H9 (cell line): ENCODE results near the gene ADGRD1. TPM values are rescaled to one million over a fixed set of nuclear protein-coding genes. Genes with fewer than 3 reads are reported as not detected.

Experiments
- DNase-seq: peaks from one replicate; pipeline ENCODE4 v3.0.0-alpha.2; 2017
- H2AFZ ChIP-seq: one replicate; pipeline ENCODE4 v1.6.1; 2013; ENCODE audit warnings: mild to moderate bottlenecking, low read length, control low read depth, moderate library complexity
- H2AK5ac ChIP-seq: 2 replicates; pipeline ENCODE4 v1.6.1; 2013; ENCODE audit warnings: low read length, control low read depth, mixed read lengths; ENCODE audit not compliant: insufficient read length
- H2BK120ac ChIP-seq: one replicate; pipeline ENCODE4 v1.6.1; 2013; ENCODE audit warnings: low read depth, mild to moderate bottlenecking, low read length, control low read depth, inconsistent platforms; ENCODE audit not compliant: poor library complexity, severe bottlenecking
- H2BK12ac ChIP-seq: 2 replicates; pipeline ENCODE4 v1.6.1; 2013; ENCODE audit warnings: low read length, control low read depth, mixed read lengths, low read depth; ENCODE audit not compliant: insufficient read length
- H2BK15ac ChIP-seq: 2 replicates; pipeline ENCODE4 v1.6.1; 2013; ENCODE audit warnings: low read depth, low read length, control low read depth
- H2BK20ac ChIP-seq: one replicate; pipeline ENCODE4 v1.6.1; 2013; ENCODE audit warnings: low read depth, mild to moderate bottlenecking, low read length, control low read depth, inconsistent platforms; ENCODE audit not compliant: poor library complexity, severe bottlenecking
- H2BK5ac ChIP-seq: 2 replicates; pipeline ENCODE4 v1.6.1; 2013; ENCODE audit warnings: low read length, control low read depth, mixed read lengths; ENCODE audit not compliant: insufficient read length
- H3K14ac ChIP-seq: 2 replicates; pipeline ENCODE4 v1.6.1; 2013; ENCODE audit warnings: low read length, control low read depth; ENCODE audit not compliant: insufficient read depth
- H3K18ac ChIP-seq: 2 replicates; pipeline ENCODE4 v1.6.1; 2013; ENCODE audit warnings: low read depth, mild to moderate bottlenecking, mixed read lengths, low read length, control low read depth; ENCODE audit not compliant: insufficient read length
- H3K23ac ChIP-seq: 2 replicates; pipeline ENCODE4 v1.6.1; 2013; ENCODE audit warnings: low read length, control low read depth, mixed read lengths, low read depth; ENCODE audit not compliant: insufficient read length
- H3K23me2 ChIP-seq: 2 replicates; pipeline ENCODE4 v1.6.1; 2013; ENCODE audit warnings: low read depth, mild to moderate bottlenecking, mixed read lengths, low read length, control low read depth; ENCODE audit not compliant: insufficient read length, poor library complexity, severe bottlenecking
- H3K27ac ChIP-seq: 2 replicates; pipeline ENCODE4 v1.5.1; 2013; ENCODE audit warnings: low read length, control low read depth, mixed read lengths, low read depth; ENCODE audit not compliant: insufficient read length
- H3K27me3 ChIP-seq: 2 replicates; pipeline ENCODE4 v1.6.1; 2013; ENCODE audit warnings: low read length, control low read depth, inconsistent platforms; ENCODE audit not compliant: insufficient read depth
- H3K4ac ChIP-seq: 2 replicates; pipeline ENCODE4 v1.6.1; 2013; ENCODE audit warnings: low read depth, mild to moderate bottlenecking, control low read depth, inconsistent platforms, low read length, moderate library complexity
- H3K4me1 ChIP-seq: 2 replicates; pipeline ENCODE4 v1.6.1; 2013; ENCODE audit warnings: low read length, control low read depth, inconsistent platforms; ENCODE audit not compliant: insufficient read depth
- H3K4me2 ChIP-seq: 2 replicates; pipeline ENCODE4 v1.6.1; 2013; ENCODE audit warnings: low read length, control low read depth, mixed read lengths; ENCODE audit not compliant: insufficient read length, insufficient read depth
- H3K56ac ChIP-seq: 2 replicates; pipeline ENCODE4 v1.6.1; 2013; ENCODE audit warnings: low read depth, mild to moderate bottlenecking, mixed read lengths, low read length, control low read depth; ENCODE audit not compliant: insufficient read length
- H3K79me1 ChIP-seq: 2 replicates; pipeline ENCODE4 v1.6.1; 2013; ENCODE audit warnings: low read depth, mild to moderate bottlenecking, moderate library complexity, low read length, control low read depth, inconsistent platforms; ENCODE audit not compliant: insufficient read depth, poor library complexity, severe bottlenecking
- H3K79me2 ChIP-seq: 2 replicates; pipeline ENCODE4 v1.6.1; 2013; ENCODE audit warnings: low read length, control low read depth, inconsistent platforms; ENCODE audit not compliant: insufficient read depth
- H3K9ac ChIP-seq: 2 replicates; pipeline ENCODE4 v1.6.1; 2013; ENCODE audit warnings: low read length, control low read depth, mixed read lengths; ENCODE audit not compliant: insufficient read length; ENCODE audit errors: extremely low read depth
- H3K9me3 ChIP-seq: one replicate; pipeline ENCODE4 v1.6.1; 2013; ENCODE audit warnings: low read depth, low read length, inconsistent platforms; ENCODE audit not compliant: control insufficient read depth
- H3T11ph ChIP-seq: one replicate; pipeline ENCODE4 v1.6.1; 2013; ENCODE audit warnings: mild to moderate bottlenecking, low read length, control low read depth, inconsistent platforms
- H4K20me1 ChIP-seq: one replicate; pipeline ENCODE4 v1.6.1; 2013; ENCODE audit not compliant: control insufficient read depth, insufficient read length, insufficient read depth
- H4K5ac ChIP-seq: 2 replicates; pipeline ENCODE4 v1.6.1; 2013; ENCODE audit warnings: low read depth, mild to moderate bottlenecking, mixed read lengths, low read length, control low read depth; ENCODE audit not compliant: insufficient read length
- H4K8ac ChIP-seq: replicated peaks from 2 replicates; pipeline ENCODE4 v1.6.1; 2013; ENCODE audit warnings: low read length, control low read depth, mixed read lengths, low read depth; ENCODE audit not compliant: insufficient read length
- H4K91ac ChIP-seq: 2 replicates; pipeline ENCODE4 v1.6.1; 2013; ENCODE audit warnings: low read depth, mild to moderate bottlenecking, moderate library complexity, mixed read lengths, low read length, control low read depth; ENCODE audit not compliant: insufficient read length
- H3K27ac Mint-ChIP-seq, 3 experiments: 2 replicates in 2 of 3; 3 replicates in 1 of 3; pipeline ENCODE4 v1.8.0; 2020 to 2021; ENCODE audit warnings: mixed read lengths in 3 of 3, mild to moderate bottlenecking in 1 of 3, moderate library complexity in 1 of 3
- H3K27me3 Mint-ChIP-seq: 2 replicates; pipeline ENCODE4 v1.8.0; 2021; ENCODE audit warnings: low read depth, mild to moderate bottlenecking, moderate library complexity, mixed read lengths
- H3K36me3 Mint-ChIP-seq, 3 experiments: 2 replicates in 2 of 3; 3 replicates in 1 of 3; pipeline ENCODE4 v1.8.0; 2020 to 2021; ENCODE audit warnings: low read depth in 3 of 3, mixed read lengths in 3 of 3; ENCODE audit not compliant: insufficient read depth in 1 of 3
- H3K4me1 Mint-ChIP-seq, 2 experiments: 2 replicates each; pipeline ENCODE4 v1.8.0; 2020; ENCODE audit warnings: mixed read lengths in 2 of 2
- H3K4me3 Mint-ChIP-seq, 2 experiments: 2 replicates in 1 of 2; 3 replicates in 1 of 2; pipeline ENCODE4 v1.8.0; 2020 to 2021; ENCODE audit warnings: mild to moderate bottlenecking in 2 of 2, mixed read lengths in 2 of 2, moderate library complexity in 1 of 2
- H3K9me3 Mint-ChIP-seq, 2 experiments: 2 replicates in 1 of 2; 3 replicates in 1 of 2; pipeline ENCODE4 v1.8.0; 2020; ENCODE audit warnings: mild to moderate bottlenecking in 2 of 2, mixed read lengths in 2 of 2, moderate library complexity in 1 of 2
- CTCF ChIP-seq: fragments of 200-600 bp; sonication (generic); conservative IDR thresholded peaks from 3 replicates; pipeline ENCODE4 v1.8.0; 2021; ENCODE audit warnings: antibody characterized with exemption, mild to moderate bottlenecking
- WGBS: extraction: QIAGEN DNeasy Blood & Tissue Kit; methylation state at CpG from one replicate; pipeline ENCODE4 v1.1.7; 2013; ENCODE audit warnings: missing lambda C conversion rate, low lambda C conversion rate, mixed read lengths; ENCODE audit not compliant: insufficient read length; ENCODE audit errors: extremely low coverage; 5-methylcytosine and 5-hydroxymethylcytosine counted together
- total RNA-seq: library from RNA; stranded (reverse); gene quantifications from 2 replicates; pipeline ENCODE4 v1.2.1, GENCODE V29; 2021

Gene ADGRD1
- total RNA-seq, 1 experiment from 2014 or later, result 0.52 TPM

DNA sequence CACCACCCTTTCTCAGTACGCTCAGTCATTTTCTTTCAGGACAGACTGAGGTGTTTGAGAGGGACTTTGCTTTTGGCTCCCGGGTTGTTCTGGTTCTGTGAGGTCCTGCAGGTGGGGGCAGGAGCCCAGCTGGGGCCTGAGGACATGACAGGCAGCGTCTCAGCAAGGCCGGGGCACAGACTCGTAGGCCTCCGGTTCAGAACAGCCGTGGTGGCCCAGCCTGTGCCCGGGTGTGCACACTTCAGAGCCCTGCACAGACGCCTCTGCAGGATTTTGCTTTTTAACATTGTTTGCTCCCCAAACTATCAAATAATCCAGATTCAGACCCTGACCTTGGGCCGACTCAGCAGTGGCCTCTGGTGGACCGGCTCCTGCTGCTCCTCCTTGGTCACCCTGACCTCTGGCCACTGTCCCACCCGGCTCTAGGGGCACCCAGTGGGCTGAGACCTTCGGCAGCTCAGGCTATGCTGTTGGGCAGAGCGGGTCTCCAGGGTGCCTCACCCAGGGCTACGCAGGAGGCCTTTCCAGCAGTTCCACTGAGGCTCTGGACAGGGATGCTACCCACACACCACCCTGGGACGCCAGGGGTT is 65.2 kb downstream of the ADGRD1 start:
- H4K20me1 ChIP-seq, result no peaks in the 10 kb centered on the region
- peaks cover 2 to 4% of the 10 kb centered on the region in 2 experiments; a peak in 2 of 4 replicates for H3K4me1 Mint-ChIP-seq
- H2BK12ac ChIP-seq, result no peak overlapping the region
- no peaks in the 10 kb centered on the region for H3K9me3 ChIP-seq
- no peak overlapping the region for H2BK15ac ChIP-seq
- H2BK20ac ChIP-seq, result no peak overlapping the region
- H3K23me2 ChIP-seq, result no peaks in the 10 kb centered on the region
- WGBS, result no CpG with 5 or more reads among the region's 16 CpGs
- H3K9me3 Mint-ChIP-seq, result peaks cover 0 to 2% of the 10 kb centered on the region in 2 experiments; a peak in 1 of 5 replicates
- no peaks in the 10 kb centered on the region for H3K27me3 ChIP-seq
- H4K5ac ChIP-seq, result no peak overlapping the region
- peaks cover 20% of the 10 kb centered on the region for H3K27me3 Mint-ChIP-seq
- H3K4ac ChIP-seq, result no peak overlapping the region
- no peak overlapping the region for H3K56ac ChIP-seq
- H3K4me1 ChIP-seq, result no peaks in the 10 kb centered on the region
- H2AK5ac ChIP-seq, result no peak overlapping the region
- no peak overlapping the region for H3K4me2 ChIP-seq
- H3K79me1 ChIP-seq, result no peaks in the 10 kb centered on the region
- H3K27ac Mint-ChIP-seq, result no peak overlapping the region
- no peaks in the 10 kb centered on the region for H3K79me2 ChIP-seq
- no peaks in the 10 kb centered on the region for H3K36me3 Mint-ChIP-seq
- no peak overlapping the region for H3K18ac ChIP-seq
- TF ChIP-seq CTCF, result 0 out of 3 replicates have a peak, but pooled peaks have one; percentile 17
- no peak overlapping the region for H3K9ac ChIP-seq
- H3K4me3 Mint-ChIP-seq, result no peak overlapping the region
- H4K8ac ChIP-seq, result no peak overlapping the region
- no peak overlapping the region for H2AFZ ChIP-seq
- no peak overlapping the region for H3K23ac ChIP-seq
- H4K91ac ChIP-seq, result no peak overlapping the region
- H2BK120ac ChIP-seq, result no peak overlapping the region
- no peak overlapping the region for H2BK5ac ChIP-seq
- no peak overlapping the region for H3K27ac ChIP-seq
- H3T11ph ChIP-seq, result no peak overlapping the region
- DNase-seq, result no peak
- no peak overlapping the region for H3K14ac ChIP-seq
